Prostate gland (tissue), 2 donors: ENCODE measurements around the gene GRHL1.
A peak's percentile ranks its signal among the peaks of the same experiment; 100 is the strongest.

Experiments used
- CTCF ChIP-seq, 4 experiments: fragments of 200-600 bp in 2 of 4; fragments of 450-650 bp in 2 of 4; sonication (generic) in 2 of 4; IDR thresholded peaks; 1 replicate in 3 of 4; 2 replicates in 1 of 4; pipeline ENCODE4 v1.5.1; 2016 to 2019; ENCODE audit warnings: antibody characterized with exemption in 4 of 4, mild to moderate bottlenecking in 2 of 4, moderate library complexity in 2 of 4
- POLR2A ChIP-seq: fragments of 450-650 bp; IDR thresholded peaks from one replicate; pipeline ENCODE4 v1.6.1; 2016; ENCODE audit warnings: antibody characterized with exemption, mild to moderate bottlenecking
- POLR2AphosphoS5 ChIP-seq: sonication (generic); formaldehyde crosslinking; IDR thresholded peaks from one replicate; pipeline ENCODE4 v1.6.1; 2017; ENCODE audit warnings: antibody characterized with exemption

DNA sequence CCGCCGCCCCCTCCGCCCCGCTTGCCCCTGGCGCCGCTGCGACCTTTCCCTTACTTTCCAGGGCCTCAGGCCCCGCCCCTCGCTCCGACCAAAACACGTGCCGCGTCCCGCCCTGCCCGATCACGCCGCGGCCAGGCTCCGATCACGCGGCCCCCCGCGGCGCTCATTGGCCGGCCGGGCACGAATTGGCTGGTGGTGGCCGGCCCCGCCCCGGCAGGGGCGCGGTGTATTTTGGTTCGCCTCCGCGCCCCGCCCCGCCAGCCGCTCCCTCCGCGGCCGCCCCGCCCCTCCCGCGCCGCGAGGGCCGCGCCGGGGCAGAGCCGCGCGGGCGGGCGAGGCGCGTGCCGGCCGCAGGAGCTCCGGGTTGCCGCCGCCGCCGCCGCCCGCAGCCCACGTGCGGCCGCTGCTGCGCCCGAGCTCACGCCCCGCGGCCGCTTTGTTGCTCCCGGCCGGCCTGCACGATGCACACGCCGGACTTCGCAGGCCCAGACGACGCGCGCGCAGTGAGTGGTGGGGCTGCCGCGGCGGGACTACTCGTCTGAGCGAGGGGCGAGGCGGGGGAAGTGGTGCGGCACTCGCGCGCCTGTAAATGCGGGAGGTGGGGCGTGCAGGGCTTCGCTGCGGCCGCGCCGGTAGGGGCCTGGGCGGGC, 91.9 kb downstream of the GRHL1 start, which contains the start of gene KLF11:
- TF ChIP-seq CTCF (IDR thresholded peaks at IDR 0.05) (peak in 1 of 4 experiments; percentile 8), POLR2AphosphoS5 (peak; percentile 55), POLR2A (peak; percentile 36)
